HG03439 (cell line): ENCODE measurements around the gene TCP11.

Experiments used
- ATAC-seq: cut with Tn5 transposase; IDR thresholded peaks from one replicate; pipeline ENCODE4 v1.9.1; 2021; ENCODE audit warnings: mild to moderate bottlenecking, moderate library complexity; ENCODE audit not compliant: unreplicated experiment

Gene TCP11

DNA sequence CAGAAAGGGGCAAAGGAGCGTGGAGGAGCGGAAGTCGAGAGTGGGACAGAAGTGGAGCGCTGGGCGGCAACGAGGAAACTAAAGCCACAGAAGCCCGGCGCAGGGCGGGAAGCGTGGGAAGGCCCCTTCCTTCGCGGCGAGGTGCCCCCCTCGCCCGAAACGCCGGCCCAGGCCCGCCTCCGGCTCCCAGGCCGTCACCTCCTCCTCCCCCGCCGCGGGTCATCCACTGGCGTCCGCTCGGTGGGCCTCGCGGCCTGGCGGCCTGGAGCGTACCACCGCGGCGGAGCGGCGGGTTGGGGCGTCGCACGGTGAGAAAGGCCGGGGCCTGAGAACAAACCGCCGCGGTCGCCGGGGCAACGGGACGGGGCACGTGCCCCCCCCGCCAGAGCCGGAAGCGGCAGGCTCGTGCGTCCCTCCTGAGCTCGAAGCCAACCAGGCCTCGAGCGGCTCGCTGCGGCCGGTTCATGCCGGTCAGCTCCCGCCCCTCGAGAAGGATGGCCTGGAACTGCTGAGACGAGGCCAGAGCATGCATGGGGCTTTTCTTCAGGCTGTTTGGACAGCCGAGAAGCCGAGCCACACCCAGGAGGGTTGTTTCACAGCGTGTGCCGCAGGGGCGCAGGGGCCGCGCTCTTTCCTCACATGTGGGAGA is at the start of gene TCP11:
TCP11 (minus strand) TSS at position 333 of the 649 bp plus-strand sequence. CDS start 469 bp downstream, outside the sequence.
- no peak for ATAC-seq

DNA sequence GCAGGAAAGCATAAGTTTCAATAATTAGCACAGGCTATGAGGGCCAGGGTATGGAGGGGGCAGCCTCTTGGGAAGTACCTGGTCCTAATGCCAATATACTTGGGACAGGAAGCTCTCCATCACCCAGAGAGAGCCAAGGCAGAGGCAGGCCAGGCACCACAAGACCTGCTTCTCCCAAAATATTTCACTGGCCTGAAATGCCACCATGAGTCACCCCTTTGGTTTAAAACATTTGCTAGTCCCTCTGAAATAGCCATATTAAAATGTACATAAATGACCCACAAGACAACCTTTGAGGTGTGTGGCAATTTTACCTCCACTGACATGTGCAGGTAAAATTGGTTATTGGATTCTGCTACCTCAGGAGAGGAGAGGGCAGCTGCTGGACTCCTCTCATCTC is 49.2 kb upstream of the TCP11 start:
- no peak for ATAC-seq

DNA sequence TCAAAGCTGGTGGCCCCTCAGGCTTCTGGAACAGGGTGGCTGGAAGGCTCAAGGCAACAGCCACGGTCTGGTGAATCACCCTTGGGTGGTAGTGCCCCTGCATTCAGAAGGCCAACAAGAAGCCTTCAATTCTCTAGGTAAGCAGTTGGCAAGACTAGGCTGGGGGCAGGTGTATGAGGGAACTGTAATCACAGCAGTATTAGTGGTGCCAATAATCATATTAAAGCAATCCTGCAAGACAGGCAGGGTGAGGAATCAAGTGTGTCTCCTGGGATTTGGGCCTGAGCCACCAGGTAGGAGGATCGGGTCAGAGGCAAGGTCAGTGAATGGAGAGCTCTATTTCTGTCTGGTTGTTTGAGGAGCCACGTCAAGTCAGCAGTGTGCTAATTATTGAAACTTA is 47.7 kb upstream of the TCP11 start:
- no peak for ATAC-seq

DNA sequence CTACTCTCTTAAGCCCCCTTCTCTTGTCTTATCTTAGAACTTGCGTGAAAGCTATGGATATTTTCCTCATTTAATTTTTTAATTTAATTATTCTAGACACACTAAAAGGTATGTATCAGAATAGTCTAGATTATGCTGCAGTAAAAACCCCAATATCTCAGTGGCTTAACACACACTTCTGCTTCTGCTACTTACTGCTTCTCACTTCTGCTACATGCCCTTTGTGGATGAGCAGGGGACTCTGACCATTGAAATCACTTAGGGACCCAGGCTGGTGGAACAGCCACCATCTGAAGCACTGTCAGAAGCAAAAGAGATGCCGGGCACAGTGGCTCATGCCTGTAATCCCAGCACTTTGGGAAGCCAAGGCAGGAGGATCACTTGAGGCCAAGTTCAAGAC is 45.4 kb upstream of the TCP11 start:
- no peak for ATAC-seq

DNA sequence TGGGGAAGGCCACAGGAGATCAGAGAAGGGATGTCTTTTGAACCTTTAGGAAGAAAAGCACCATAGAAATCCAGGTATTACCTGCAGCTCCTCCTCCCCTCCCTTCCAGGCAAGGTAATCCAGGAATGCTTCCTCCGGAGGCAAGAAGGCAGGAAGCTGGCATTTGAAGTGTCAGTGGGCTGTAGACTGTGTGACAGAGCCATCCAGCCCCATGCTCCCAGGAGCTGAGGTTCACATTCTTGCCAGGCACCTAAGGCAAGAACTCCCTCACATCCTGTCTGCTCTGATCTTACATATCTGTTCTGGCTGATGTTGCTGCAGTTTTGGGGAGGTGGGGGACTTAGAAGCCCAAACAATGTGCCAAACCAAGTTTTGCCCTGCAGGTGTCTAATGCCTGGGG is 44.8 kb upstream of the TCP11 start:
- ATAC-seq = no peak

DNA sequence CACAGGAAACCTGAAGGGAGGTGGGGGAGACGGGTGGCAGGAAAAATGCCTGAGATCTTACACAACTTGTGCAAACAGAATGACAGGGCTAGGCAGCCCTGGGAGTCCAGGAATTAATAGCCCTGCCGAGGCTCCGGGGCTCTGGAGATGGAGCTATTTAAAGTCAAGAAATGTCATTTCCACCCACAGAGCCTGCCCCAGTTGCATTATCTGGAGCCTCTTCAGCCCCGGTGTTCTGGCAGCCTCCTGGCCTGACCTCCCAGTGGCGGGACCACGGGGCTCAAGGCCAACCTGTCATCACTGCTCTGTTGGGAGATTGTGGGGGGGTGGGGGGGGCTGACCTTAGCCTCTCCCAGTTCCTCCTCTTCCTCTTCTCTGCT is 44.2 kb upstream of the TCP11 start:
- ATAC-seq = no peak

DNA sequence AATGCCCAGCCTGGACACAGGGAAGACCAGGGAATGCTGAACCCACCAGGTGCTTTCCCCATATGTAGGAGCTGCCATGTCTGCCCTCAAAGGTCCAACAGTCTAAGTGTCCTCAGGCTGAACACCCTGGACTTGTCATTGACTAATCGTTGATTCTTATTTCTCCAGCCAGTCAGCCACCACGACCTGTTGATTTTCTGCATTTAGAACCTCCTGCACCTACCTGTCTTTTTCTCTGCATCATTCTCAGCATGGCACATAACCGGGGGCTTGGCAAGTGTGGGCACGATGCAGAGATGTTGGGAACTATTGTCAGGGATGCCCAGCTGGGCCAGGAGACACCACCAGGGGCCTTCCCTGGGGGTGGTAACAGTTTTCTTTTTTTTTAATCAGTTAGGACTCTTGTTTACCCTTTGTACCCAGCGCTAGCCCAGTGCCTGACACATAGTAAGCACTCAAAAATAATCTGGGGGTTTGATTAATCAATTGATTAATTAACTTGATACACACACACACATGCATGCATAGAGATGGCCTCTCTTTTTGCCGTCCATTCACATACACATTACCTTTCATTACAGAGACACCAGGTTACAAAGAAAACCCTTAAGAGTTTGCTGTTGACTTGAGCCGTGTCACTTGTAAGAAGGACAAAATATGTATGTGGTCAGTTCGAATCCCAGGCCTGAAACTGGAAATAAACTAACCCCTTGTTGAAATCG is 43.6 kb upstream of the TCP11 start:
- no peak for ATAC-seq

DNA sequence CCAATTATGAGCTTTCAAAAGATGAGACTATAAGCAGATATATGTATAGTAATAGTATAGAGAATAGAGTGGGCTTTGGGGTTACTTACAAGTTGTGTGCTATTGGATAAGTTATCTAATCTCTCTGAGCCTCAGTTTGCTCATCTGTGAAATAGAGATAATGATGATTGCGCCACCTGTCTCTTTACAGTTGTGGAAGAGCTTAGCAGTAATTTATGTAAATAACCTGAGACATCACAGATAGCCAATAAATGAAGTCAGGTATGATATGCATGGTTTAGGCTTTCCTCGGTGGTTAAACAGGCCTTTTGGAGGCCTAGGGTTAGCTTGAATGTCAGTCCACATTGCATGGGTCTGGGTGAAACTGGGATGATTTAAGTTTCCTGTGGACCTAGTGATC is 42.8 kb upstream of the TCP11 start:
- ATAC-seq = no peak

DNA sequence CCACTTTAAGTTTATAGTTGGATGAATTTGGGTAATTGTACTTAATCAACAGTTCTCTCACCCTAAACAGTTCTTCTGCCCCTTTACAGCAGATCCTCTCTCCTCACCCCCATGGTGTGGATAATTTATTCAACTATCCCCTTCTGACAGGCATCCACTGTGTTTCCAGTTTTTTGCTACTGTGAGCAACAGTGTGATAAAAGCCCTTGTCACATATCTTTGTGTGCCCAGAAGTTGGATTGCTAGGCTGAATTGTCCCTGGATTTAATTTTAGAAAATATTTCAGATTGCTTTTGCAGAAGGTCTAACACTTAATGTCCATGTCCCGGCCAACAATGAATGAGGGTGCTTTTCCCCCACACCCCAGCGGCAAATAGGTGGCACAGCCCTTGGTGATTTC is 42.1 kb upstream of the TCP11 start:
- no peak for ATAC-seq

DNA sequence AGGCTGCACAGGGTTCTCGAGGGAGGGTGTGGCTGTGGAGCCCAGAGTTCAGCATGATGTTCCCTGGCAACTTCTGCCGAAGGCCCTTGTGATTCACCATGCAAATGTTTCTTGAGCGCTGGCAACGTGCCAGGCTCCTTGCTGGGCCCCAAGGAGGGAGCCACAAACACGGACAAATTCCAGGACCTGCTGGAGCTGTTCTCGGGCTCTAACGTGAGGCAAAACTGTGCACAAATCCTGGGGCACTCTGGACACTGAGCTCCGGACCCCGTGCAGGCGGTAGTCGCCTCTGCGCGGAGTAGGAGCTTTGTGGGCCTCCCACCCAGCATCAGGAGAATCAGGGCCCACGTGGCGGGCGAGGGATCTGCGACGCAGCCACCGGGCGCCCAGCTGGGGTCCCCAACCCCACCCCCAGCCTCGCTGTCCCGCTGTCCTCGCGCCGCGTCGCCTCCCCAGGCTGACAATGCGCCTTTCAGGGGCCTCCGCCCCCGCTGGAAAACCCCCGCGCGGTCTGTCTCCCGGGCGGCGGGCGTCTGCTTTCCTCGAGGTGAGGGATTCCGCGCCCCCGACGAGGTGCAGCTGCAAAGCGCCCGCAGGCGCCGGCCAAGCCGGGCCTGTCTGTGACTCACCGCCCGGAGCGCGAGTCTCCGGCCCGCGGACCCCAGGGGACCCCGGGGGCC is 40.9 kb upstream of the TCP11 start:
- ATAC-seq = no peak

DNA sequence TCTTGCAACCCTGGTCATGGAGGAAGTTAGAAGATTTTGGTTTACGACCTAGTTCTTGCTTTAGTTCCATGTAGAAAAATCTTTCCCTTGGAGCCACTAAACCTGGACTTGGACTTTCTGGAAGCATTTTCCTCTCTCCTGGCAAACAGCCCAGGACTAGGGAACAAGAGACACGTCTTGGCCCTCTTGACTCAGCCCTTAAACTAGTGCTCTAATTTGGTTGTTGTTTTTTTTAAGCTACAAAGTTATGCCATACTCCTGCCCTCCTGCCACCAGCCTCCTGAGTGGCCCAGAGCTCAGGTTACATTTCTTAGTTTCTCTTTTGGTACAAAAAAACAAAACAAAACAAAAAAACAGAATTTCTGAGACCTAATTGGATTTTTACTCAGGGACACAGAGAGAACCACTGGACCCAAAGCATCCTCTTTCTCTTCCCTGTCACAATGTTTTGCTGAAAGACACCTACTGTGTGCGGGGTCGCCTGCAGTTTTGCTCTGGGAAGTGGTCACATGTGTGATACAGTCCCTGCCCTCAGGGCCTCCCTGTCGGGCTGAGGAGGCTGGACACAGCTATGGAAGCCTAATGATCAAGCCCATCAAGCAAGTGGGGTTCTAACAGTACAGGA is 40.3 kb upstream of the TCP11 start:
- ATAC-seq = no peak

DNA sequence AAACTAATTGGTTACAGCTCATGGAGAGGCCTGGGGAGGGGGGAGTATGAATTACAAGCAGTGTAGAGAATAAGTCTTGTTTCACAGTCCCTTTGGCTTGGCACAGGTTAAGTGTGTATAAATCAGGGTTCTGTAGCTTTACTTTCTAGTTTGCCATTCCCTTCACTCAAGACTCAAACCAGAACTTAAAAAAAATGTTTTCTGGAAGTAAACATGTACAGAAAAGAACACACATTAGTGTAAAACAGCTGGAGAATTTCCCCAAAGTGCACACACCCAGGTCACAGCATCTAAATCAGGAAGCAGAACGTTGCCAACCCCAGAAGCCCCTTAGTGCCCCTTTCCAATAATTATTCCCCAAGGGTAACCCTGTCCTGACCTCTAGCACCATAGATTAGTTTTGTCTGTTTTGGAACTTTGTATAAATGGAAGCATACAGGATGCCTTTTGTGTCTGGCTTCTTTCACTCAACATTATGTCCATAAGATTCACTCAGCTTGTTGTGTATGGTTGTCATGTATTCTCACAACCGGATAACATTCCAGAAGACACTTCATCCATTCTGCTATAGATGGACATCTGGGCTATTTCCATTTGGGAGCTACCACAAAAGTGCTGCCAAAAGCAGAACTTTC is 38.9 kb upstream of the TCP11 start:
- ATAC-seq = no peak

DNA sequence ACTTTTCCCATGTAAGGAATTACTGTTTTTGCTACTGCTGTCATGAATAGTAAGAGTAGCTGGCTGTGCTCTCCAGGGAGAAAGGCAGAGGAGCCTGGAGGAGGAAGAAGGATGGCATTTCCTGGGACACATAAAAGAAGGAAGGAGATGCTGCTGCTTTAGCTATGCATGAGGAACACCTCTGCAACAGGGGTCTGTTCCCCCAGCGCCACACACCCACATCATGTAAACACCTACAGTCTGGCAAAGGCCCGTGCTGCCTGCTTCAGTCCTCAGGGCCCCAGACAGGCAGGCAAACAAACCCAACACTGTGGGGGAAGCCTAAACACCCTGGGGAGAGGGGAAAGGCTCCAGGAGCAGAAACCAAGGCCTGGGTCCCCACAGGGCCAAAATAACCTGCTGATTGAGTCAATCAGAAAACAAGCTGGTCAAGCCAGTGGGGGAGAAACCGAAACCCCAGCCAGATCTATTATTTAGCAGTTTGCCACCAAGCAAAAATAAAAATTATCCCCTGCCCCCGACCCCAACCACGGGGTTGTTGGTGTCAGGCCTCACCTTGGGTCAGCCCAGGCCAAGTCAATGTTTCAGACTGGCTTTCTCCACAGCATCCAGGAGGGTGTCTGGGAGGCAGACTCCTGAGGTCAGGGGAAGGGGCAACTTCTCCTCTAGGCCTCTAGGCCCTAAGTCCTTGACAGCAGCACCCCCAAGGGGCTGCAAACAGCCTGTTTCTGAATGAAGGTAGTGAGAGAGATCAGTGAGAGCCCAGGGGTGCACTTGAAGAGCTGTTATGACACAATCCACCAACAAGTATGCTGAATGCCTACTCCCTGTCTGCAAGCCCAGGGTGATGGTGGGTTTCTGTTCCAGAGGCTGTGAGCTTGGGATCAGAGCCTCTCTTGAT is 38.0 kb upstream of the TCP11 start:
- no peak for ATAC-seq

DNA sequence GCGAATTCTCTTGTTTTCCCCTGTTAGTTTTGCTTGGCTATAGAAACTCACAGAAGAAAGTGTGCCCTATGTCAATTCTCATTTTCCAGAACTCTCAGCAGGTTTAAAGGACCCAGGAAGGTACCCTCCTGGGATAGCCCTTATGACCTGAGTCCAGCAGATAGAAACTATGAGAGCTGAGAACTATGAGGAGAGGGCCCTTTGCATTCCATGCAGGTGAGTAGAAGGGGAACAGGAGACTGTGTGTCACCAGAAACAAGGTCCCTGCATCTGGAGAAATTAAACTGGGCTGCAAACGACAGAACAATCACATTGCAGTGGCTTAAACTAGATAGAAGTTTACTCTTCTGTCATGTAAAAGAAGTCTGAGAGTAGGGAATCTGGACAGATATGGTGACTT is 36.9 kb upstream of the TCP11 start:
- ATAC-seq = no peak

DNA sequence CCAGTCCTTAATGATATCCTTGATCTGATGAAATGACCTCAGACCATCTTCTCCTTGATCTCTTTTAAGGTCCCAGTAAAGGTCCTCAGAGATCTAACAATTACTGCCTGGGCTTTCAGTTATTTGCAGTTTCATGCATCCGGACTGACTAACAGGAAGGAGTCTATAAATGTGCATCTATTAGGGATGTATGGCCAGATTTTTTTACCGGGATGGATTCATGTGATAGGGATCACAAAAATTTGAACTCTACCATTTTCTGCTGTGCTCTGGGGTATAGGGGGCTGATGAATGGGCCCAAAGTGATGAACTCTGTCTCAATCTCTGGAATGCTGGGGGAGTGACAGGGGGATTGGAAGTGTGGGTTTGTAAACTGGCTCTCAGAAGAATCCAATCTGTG is 36.5 kb upstream of the TCP11 start:
- ATAC-seq = no peak

DNA sequence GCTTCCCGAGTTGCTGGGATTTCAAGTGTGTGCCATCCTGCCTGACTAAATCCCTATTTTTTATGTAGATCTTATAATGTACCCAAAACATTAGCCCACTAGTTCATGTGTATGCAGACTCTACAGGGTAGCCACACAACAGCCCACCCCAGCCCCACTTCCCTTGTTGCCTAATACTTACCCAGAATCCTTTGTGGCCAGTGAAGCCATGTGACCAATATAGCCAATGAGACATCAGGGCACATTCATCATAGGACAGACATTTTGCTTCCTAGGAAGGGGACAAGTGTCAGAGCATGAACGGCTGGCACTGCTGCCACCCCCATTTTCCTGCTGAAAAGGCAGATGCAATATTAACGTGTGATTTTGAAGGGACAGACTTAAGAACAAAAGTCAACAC is 36.0 kb upstream of the TCP11 start:
- no peak for ATAC-seq

DNA sequence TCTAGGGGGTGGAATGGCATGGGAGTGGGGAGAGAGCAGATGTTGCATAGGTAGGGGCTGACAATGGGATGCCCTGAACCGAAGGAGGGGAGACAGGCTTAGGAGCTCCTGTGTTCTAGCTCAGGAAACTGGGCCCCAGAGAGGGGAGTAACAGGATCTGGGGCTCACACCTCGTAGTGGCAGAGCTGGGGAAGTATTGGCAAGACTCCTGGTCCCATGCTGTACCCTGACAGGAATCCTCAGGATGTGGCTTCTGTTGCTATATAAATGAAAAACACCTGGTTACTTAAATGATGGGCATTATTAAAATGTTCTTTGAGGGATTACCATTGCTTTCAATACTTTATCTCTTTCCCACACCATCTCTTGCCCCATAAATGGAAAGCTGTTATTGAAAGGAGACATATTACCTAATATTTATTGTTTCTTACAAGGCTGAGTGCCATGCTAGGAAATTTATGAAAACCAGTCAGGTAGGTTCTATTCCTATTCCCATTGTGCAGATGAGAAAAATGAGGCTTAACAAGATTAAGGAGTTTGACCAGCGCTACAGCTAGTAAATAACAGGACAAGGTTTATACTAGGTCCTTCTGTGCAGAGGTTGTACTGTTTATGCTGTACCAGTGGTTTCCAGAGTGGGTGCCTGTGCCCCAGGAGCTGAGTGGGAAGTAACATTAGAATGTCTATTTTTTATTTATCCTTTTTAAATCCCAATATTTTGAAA is 35.3 kb upstream of the TCP11 start:
- no peak for ATAC-seq

DNA sequence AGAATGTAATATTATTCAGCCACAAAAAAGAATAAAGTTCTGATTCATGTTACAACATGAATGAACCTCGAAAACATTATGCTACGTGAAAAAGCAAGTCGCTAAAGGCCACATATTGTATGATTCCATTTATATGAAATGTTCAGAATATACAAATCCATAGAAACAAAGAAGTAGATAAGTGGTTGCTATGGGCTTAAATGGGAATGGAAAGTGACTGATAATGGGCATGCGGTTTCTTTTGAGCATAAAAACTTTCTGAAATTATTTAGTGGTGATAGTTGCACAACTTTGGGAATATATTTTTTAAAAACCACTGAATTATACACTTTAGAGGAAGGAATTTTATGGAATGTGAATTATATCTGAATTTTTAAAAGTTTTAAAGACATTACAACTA is 33.4 kb upstream of the TCP11 start:
- no peak for ATAC-seq

DNA sequence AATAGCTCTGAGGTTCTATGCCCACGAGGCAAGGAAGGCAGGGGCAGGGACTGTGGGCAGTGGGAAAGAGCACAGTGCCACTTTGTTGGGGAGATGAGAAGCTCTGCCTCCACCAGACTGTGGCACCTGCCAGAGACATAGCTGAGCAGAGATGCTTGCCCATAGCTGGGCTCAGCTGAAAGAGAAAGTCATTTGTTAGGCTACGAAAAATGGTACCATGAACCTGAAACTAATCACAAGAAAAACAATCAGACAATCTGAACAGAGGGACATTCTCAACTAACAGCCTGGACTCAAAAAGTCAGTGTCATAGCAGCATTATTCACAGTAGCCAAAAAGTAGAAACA is 32.9 kb upstream of the TCP11 start:
- ATAC-seq = no peak
